SK-N-MC (cell line): ENCODE measurements around the gene ARHGAP28.

ENCODE experiments used
- EZH2 ChIP-seq: fragments of 200-600 bp; sonication (generic); IDR thresholded peaks from one replicate; pipeline ENCODE4 v1.6.1; 2017; ENCODE audit warnings: antibody characterized with exemption
- POLR2AphosphoS5 ChIP-seq: IDR thresholded peaks from 2 replicates; pipeline ENCODE4 v1.6.1; 2012; ENCODE audit warnings: mild to moderate bottlenecking, low read depth, low read length, borderline replicate concordance

- TF ChIP-seq POLR2AphosphoS5 (no peak), EZH2 (no peak)
These were observed 5.2 kb upstream of the ARHGAP28 start for GRCh38 chr18:6724331-6724730.
